GOT3 (cell line): ENCODE data around the gene ADCK1.
"Not testable (repeated sequence)": the region's sequence is repeated elsewhere in the genome, so short reads cannot be mapped to it uniquely, and the experiment has no call there.

ENCODE experiments used
- DNase-seq: peaks from one replicate; lab custom pipeline; 2025; ENCODE audit warnings: mixed read lengths; lab: John Stamatoyannopoulos, UW

ADCK1 gene

DNA sequence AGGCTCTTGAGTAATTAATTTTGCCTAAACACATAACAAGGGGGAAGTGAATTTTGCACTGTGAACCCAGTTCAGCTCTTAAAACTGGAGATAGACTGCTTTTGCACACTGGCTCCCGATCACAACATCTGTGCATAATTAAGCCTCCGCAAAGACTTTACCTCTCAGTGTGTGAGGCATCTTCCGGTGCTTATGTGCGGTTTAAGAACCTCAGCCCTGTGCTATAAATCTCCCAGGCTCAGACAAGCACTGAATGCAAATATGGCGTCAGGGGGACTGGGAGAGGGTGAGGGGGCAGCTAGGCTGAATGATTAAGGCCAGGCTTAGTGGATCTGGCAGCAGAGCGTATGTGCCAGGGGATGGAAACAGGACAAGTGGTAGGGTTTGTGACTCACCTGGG lies 103.3 kb downstream of the ADCK1 start:
- no peak for DNase-seq

DNA sequence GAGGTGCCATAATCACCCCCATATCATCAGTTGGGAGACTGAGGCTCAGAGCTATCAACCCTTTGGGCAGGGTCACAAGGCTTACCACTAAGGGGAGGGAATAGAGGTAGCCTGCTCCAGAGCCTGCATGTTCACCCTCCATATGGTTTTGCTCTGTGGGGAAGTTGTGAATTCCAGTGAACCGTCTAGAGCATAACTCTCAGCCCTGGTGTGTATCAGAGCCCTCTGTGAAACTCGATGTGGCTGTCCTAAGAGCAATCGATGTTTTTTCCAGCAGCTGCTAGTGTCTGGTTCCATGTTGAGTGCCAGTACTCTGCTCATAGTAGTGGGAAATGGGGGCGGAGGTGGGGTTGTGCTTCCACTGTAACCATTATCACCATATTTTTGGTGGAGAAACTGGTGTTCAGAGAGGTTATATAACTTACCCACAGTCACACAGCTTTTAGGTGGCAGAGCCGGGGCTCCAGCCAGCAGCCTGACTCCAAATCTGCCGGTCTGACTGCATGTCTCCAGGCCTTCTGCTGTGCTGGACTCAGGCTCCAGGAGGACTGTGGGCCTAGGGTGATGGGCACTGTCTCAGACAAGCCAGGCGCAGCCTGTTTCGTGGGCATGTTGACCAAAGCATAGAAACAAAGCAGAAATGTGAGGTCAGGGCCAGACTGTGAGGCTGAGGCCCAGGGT lies 104.2 kb downstream of the ADCK1 start:
- DNase-seq, result no peak

DNA sequence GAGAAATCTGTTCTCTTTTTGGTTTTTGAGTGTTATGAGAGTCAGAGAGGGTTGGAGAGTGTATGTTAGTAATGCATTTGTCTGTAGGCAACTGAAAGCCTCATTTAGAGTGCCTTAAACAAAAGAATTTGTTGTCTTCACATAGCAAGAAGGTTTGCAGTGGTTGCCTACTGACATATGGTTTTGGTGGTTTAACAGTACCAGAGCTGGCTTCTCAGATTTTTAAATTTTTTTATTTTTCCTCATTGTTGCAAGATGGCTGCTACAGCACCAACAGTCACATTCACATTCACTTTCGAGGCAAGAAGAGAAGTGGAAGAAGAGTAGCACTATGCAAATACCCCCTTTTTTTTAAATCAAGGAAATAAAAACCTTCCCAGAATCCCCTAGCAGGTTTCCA lies 106.5 kb downstream of the ADCK1 start:
- DNase-seq, result no peak

GRCh38 chr14:77908847-77909246 lies 108.9 kb downstream of the ADCK1 start:
- DNase-seq, result no peak

DNA sequence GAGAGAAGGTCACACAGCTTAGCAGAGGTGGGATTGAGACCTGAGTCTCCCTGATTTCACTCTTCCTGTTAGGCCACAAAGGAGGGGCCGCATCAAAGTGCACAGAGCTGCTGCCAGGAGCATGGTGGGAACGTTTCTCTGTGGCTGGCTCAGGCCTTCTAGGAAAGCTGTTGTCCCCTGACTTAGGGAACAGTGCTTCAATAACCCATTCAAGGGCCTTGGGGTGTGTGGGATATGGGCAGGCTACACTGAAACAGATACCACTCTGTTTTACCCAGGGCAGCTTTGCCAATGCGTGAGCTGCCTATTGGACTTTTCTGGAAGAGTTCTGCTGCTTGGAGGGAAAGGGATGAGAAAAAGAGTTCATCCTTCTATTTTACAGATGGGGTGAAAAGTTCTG lies 110.0 kb downstream of the ADCK1 start:
- DNase-seq, result no peak

GRCh38 chr14:77910506-77910905 lies 110.6 kb downstream of the ADCK1 start:
- no peak for DNase-seq

DNA sequence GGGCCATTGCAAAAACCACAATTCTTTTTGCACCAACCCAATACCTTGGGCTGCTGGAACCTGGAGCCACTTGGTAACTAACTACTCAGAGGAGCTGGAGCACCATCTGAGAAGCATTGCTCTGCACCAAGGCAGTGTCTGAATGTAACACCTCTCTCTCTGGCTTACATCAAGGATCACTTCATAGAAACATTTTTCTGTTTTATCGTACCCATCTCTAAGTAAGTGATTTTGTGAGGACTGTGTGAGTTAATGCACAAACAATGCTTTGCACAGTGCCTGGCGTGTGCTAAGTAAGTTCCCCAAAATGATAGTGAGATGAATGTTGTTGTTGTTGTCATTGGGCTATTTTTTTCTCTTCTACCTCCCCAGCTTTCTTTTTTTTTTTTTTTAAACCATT lies 111.4 kb downstream of the ADCK1 start:
- no peak for DNase-seq

- no peak for DNase-seq
Observed at GRCh38 chr14:77912754-77913556, 113.0 kb downstream of the ADCK1 start.

DNA sequence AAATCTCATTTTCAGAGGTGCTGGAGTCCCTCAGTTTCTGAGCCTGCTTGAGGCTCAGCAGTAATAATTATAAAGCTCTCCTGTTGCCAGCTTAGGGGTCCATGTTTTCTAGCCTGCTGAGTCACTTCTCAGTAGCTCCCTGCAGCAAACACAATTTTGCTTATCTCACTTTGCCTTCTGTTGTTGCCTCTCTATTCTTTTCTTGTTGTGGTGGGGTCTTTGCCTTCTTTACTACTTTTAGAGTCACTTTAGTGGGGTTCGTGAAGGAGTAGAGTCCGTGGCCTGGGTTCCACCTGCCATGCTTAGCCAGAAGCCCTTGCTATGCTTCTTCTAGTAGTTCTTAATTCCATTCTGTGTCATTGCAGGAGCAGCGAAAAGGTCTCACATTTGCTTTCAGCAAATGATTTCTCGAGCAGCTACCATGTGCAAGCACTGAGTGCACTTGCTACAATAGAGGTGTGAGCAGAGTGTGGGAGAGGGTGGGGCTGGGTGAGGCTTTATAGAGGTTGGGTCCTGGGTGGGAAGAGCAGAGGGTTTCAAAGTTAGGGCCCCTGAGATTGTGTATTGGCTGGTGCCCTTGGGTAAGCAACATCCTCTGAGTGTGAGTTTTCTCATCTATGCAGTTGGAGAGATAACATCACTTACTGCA lies 114.3 kb downstream of the ADCK1 start:
- DNase-seq, result no peak

- not testable (repeated sequence) for DNase-seq
Observed at GRCh38 chr14:77915390-77915789, 115.5 kb downstream of the ADCK1 start.

DNA sequence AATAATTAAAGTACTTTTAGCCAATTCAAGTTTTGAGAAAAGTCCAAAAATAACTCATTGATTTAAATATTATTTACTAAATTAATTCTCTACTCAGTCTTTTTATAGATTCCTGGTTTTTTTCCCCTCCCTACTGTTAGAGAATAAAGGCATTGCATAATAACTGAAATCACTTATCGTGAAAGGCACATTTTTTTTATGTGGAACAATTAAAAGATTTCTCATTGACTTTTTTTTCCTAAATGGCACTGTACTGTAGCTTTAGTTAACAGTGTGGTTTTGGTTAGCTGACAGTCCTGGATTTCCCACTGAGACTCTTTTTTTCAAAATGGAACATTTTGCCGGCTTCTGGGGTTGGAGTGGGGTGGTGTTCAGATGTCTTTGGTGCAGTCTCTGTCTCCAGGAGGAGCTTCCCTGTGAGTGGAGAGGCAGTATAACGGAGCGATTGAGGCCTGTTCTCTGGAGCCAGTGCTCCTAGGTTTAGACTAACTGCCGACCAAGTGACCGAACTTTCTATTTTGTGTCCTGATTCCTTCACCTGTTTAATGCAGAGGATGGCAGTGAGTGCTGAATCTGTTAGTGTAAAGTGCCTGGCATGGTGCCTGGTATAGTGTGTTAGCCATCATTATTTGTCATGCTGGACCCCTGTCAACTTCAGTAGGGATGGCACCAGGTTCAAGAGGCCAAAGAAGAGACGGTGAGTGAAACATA lies 117.7 kb downstream of the ADCK1 start:
- no peak for DNase-seq

- DNase-seq, result no peak
Observed at GRCh38 chr14:77918448-77918847, 118.5 kb downstream of the ADCK1 start.

DNA sequence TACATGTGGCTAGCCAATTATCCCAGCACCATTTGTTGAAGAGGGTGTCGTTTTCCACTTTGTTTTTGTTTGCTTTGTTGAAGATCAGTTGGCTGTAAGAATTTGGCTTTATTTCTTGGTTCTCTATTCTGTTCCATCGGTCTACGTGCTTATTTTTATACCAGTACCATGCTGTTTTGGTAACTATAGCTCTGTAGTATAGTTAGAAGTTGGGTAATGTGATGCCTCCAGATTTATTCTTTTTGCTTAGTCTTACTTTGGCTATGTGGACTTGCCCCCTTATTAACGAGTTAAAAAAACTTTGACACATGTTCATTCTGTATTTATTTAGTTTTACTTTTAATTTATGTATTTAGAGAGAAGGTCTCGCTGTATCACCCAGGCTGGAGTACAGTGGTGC lies 120.4 kb downstream of the ADCK1 start:
- no peak for DNase-seq

DNA sequence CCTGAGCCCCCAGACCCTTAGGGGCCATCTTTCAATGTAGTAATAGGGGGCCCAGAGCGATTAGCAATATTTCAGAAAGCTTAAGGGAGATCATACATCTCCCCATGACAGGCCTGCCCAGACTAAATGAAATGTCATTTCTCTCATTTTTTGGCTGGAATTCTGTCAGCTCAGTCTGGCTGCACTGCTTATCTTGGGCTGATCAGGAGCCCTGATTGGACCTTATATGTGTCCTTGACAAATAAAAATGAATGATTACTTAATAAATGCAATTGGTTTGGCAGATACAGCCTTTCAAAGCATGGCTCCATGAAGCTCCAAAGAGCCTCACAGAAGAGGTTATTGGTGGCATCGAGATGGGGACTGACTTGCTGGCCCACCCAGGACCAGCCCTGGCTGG lies 121.9 kb downstream of the ADCK1 start:
- DNase-seq, result no peak

- DNase-seq, result no peak
Observed at GRCh38 chr14:77923131-77923936, 123.4 kb downstream of the ADCK1 start.

- DNase-seq, result no peak
Observed at GRCh38 chr14:77924141-77924948, 124.4 kb downstream of the ADCK1 start.

GRCh38 chr14:77926942-77927341 lies 127.0 kb downstream of the ADCK1 start:
- no peak for DNase-seq

DNA sequence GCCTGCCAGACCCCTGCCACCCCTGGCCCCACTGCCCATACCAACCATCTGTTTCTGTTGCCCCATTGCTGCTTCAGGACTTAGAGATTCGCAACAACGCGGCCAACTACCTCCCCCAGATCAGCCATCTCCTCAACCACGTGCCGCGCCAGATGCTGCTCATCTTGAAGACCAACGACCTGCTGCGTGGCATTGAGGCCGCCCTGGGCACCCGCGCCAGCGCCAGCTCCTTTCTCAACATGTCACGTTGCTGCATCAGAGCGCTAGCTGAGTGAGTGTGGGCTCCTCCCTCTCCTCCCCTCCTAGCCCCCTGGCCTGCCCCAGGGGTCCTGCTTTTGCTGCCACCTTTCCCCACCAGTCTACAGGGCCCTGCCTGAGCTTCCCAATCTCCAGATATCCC lies 131.5 kb downstream of the ADCK1 start:
- no peak for DNase-seq

DNA sequence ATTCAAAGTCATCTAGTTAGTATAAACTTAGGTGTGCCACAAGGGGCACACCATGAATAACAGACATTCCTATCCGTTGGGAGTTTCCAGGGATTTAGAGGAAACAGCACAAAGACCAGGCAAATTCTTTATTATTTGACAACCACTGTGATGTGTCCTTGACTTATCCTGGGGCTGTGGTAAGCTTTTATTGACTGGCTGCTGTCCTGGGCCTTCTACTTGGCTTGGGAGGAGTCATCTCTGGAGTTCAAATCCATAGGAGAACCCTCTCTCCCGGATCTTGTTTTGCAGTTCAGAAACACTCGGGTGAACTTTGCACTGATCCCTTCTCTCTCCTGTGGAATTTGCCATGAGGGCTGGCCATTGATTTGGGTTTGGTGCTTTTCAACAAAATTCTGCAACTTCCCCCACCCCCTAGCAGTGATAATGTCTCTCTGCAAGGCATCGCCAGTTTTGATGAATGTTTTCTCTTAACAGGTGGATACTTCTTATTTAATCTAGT lies 136.3 kb downstream of the ADCK1 start:
- DNase-seq, result no peak

- no peak for DNase-seq
Observed at GRCh38 chr14:77947372-77947771, 147.5 kb downstream of the ADCK1 start.
